ENCODE measurements around the gene NTM.

NTM gene

DNA sequence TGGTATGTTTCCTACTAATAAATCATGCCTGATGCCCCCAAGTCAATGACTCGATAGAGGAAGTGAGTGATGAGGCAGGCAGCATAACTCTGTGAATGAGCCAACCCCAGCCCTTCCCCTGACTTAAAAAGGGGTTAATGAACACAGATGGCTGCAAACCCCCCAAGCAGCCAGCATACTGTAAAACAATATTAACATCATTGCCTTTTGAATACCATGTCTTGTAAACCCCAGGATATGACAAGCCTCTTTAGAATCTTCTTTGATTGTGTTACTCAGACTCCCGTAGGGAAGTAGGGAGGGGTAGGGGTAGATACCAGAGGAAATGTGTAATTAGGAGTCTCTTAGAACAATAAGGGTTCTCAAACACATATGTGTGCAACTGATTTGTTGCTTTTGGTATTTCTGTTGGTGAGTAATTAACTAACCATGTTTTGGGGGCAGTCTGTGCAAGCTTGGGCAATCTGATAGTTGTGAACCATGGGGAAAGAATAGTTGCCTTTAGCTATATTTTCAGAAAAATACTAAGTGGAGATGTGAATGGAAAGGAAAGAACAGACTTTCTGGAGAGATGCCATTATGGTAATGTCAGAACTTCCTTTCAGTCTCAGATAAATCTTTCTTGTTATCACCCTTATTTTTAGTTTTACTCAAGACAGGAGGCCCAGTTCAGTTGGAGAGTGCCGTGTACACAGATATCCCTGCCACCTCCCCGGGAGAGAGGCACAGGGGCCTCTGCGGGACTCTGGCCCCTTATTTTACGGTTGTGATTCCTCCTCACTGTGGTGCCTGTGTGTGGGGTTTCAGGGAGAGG, 701.8 kb downstream of the NTM start:
- no peak for DNase-seq

- DNase-seq = no peak
Measured at GRCh38 chr11:132072858-132073211, 702.4 kb downstream of the NTM start.

- DNase-seq = no peak
Measured at GRCh38 chr11:132073787-132074186, 703.4 kb downstream of the NTM start.

DNA sequence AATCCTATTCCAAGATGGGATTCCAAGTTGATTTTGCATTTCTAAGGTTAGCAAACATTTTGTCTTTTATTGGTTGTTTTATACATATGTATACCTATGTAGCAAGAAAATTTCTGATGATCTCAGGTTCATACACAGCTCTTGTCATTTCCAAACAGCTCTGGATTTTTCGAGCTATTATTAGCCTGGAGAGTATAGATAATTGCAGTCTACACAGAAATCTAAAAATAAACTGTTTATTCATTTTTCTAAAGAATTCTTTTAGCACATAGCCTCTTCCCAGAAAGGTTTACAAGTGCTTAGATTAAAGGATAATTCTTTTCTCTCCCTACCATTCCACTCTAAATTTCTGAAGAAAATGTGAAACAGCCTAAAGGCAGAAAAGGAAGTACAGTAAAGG, 705.0 kb downstream of the NTM start:
- DNase-seq = no peak

GRCh38 chr11:132077416-132077815, 707.0 kb downstream of the NTM start:
- no peak for DNase-seq

DNA sequence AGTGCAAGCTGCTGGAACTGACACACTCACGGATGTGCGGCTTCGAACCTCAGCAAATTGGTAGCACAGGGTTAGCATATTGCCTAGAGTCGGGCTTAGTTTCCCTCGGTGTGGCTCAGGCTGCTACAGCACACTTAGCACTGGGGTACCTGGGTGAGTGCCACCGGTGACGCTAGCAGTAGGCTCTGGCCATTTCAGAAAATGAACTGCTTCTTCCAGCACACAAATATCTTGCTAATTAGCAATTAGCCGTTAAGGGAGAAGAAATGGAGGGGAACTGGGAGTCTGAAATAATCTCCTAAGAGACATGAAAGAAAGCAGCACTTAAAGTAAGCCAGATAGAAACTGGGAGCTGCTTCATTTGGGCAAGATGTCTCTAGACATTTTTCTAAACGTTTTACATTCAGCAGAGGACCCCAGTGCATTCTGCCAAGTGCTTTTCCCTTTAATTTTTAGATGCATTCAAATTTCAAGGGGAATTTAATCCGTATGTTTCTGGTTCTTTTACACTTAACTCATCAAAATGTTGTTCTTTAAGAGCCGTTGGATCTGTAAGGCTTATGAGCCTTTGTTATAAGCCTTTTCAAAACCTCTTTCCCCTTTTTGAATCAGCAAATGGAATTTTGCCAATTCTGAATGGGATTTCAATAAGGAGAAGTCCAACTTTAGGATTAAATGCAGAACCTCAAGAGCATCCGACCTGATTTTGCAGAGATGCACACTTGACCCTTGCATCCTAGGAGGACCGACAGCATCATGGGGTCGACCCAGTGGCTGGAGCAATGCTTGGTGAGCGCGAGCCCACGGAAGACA, 708.1 kb downstream of the NTM start:
- DNase-seq = no peak

DNA sequence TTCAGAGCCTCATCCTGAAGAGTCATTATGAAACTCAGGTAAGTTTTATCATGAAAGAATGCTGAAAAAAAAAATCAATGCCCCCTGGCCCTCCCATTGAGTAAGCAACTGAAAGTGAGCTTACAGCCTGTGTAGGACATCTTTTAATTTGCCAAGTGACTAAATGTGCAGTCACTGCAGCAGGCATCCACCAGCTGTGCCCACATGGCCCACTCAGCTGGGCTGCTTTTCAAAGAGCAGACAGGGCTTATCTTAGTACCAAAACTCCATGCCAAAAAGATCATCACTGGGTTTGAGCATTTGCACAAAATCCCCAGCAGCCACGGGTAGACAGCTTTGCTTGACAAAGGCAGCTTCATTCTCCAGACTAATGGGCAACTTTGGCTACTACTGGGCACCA, 709.7 kb downstream of the NTM start:
- DNase-seq = no peak

DNA sequence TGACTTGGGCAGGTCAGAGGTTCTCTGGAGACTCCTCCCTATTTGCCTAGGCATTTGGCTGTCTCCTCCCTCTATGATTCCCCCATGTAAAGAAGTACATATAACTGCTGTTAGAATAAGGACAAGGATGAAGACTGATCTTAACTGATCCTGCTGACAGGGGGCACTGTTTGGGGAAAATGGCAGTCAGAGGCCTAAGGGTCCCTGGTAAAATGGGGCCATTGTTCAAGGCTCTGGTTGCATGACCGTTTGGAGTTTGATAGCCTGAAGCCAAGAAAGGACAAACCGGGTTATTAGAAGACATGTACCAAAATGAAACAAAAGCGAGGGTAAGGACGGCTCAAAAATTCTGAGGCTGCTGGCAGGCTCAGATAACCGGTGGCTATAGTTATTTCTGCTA, 712.2 kb downstream of the NTM start:
- DNase-seq = no peak

DNA sequence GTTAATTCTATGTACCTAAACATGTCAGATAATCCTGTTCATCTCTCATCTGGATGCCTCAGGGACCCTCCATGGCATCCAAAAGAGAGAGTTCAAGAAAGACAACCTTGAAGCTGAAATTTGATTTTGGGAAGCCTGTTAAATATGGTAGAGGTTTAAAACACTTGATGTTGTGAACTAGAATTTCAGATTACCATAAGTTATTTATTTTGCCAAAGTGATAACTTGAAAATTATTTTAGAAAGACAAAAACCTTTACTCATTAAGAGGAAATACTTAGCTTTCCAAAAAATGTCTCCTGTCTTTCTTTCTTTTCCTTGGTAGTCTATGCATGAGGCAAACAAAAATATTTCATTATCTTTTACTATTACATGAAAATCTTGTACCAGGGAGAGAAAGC, 714.0 kb downstream of the NTM start:
- DNase-seq = no peak

GRCh38 chr11:132087148-132087547, 716.7 kb downstream of the NTM start:
- no peak for DNase-seq

GRCh38 chr11:132088551-132088950, 718.1 kb downstream of the NTM start:
- DNase-seq = no peak

GRCh38 chr11:132093536-132094259, 723.3 kb downstream of the NTM start:
- DNase-seq = peak; percentile 13

DNA sequence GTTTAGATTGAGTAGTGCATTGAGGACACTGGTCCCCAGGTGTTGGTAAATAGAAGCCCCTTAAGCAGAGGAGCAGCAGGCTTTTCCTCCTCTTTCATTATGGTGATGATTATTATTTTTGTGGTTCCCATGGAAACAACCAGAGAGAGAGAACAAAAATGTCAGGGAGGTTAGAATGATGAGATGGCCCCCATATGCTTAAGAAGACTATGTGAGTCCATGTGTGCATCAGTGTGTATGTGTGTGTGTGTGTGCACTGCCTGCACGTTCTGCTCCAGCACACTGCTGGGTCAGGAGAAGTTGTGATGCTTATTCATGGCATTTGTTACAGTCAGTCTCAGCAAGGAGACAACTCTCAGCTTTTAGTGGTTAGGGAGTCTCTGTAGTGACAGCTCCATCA, 724.2 kb downstream of the NTM start:
- DNase-seq = no peak

- DNase-seq = no peak
Measured at GRCh38 chr11:132095230-132096131, 725.1 kb downstream of the NTM start.

DNA sequence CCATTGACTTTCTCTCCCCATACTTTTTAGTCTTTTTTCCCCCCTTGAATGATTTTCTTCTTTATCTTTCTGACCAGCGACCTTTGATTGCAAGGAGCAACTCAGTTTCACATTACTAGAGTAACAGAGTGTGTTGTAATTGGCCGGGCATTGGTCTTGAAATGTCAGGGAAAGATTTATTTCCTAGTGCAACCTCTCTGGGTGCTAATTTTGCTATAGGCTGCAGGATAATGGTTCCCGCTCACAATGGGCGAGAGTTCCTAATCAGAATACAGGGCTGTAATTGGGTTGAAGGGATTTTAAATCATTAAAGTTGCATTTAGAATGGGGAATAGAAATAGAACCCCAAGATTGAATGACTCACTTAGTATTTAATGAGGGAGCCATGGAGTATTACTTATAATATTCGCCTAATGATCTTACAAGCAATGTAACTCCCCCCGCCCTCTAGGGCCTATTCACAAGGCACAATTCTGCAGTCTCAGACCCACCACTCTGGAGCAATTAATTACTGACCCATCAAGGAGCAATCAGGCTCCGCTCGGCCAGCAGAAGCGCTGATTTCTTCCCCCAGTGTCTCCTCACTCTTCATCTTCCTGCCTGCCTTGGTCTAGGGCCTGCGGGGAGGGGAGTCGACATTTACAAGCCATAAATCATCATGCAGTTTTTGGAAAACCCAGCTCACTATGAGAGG, 725.9 kb downstream of the NTM start:
- DNase-seq = no peak

GRCh38 chr11:132099692-132100091, 729.3 kb downstream of the NTM start:
- DNase-seq = no peak

DNA sequence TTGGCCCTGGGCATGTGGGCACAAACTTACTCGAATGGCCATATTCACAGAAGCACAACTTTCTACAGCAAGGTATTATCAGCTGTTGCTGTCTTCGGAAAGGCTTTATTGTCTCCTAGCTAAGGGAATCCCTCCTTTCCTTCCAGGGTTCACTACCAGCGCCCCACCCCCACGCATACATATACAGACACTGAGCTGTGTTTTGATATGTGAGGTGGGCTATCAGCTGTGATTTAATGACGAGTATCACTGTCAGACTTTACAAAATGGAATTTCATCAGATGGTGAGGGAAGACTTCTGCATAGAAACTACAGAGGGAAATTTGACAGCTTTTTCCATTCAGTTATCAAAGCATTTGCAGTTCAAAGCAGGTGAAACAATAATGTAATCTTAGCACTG, 730.2 kb downstream of the NTM start:
- DNase-seq = no peak

DNA sequence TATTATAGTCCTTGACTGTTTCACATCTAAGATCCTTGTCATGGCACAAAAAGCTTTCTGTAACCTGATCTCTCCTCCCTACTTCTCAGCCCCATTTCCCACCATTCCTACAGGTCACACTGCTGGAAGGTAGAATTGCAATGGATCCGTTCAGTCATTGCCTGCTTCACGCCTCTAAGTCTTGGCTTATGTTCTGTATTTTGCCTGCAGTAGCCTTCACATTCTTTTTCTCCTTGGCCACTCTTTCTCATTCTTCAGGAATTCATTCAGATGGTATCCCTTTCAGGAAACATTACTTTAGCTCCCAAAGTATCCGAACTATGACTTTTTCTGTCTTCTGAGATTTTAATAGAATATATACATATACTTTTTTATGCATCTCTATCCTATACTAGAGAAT, 731.5 kb downstream of the NTM start:
- DNase-seq = no peak

DNA sequence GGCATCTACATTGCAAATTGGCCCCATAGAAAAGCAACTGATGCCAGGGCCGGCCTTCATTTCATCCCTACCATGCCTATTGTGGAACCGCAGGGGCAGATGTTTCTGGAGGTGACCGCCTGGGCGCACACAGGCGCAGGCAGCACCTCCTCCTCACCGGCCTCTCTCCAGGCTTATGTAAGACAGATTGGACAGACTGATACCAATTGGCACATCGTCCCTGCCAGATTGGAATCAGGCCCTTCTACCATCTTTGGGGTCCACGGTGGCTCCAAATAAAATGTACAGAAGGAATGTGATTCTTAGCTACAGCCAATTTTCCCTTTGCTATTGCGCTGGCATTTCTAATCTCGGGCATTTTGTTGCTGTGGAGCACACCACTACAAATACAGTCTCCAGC, 732.6 kb downstream of the NTM start:
- DNase-seq = no peak

GRCh38 chr11:132106096-132106982, 735.9 kb downstream of the NTM start:
- no peak for DNase-seq

GRCh38 chr11:132111316-132111715, 740.9 kb downstream of the NTM start:
- DNase-seq = no peak
